Naive B cell (primary cell): ENCODE results near the gene FAM135A. TPM values are rescaled to one million over a fixed set of nuclear protein-coding genes. Genes with fewer than 3 reads are reported as not detected.
A peak's percentile ranks its signal among the peaks of the same experiment; 100 is the strongest.

Experiments
- ATAC-seq, 2 donors: fragments of 150-1000 bp; cut with Tn5 transposase; 2 replicates each; pipeline ENCODE4 v1.10.0; 2021; ENCODE audit warnings: low read depth in 2 of 2, mild to moderate bottlenecking in 2 of 2, moderate library complexity in 2 of 2
- DNase-seq: peaks from one replicate; pipeline ENCODE4 v3.0.0; 2022
- H3K27ac Mint-ChIP-seq, 6 donors: one replicate each; pipeline ENCODE4 v1.8.0; 2020 to 2022; ENCODE audit warnings: mild to moderate bottlenecking in 6 of 6, mixed read lengths in 6 of 6, moderate library complexity in 5 of 6, inconsistent platforms in 2 of 6
- H3K27me3 Mint-ChIP-seq, 3 donors: one replicate each; pipeline ENCODE4 v1.8.0; 2021 to 2022; ENCODE audit warnings: mixed read lengths in 3 of 3, mild to moderate bottlenecking in 1 of 3
- H3K36me3 Mint-ChIP-seq, 2 donors: one replicate each; pipeline ENCODE4 v1.8.0; 2020 to 2022; ENCODE audit warnings: mixed read lengths in 2 of 2, inconsistent platforms in 1 of 2, mild to moderate bottlenecking in 1 of 2
- H3K4me1 Mint-ChIP-seq, 3 donors: one replicate each; pipeline ENCODE4 v1.8.0; 2020 to 2022; ENCODE audit warnings: mixed read lengths in 3 of 3, inconsistent platforms in 1 of 3, mild to moderate bottlenecking in 1 of 3, moderate library complexity in 1 of 3
- H3K4me3 Mint-ChIP-seq, 8 donors: one replicate each; pipeline ENCODE4 v1.8.0; 2020 to 2022; ENCODE audit warnings: mild to moderate bottlenecking in 8 of 8, mixed read lengths in 8 of 8, moderate library complexity in 8 of 8, inconsistent platforms in 2 of 8
- H3K9me3 Mint-ChIP-seq, 7 donors: one replicate each; pipeline ENCODE4 v1.8.0; 2020 to 2022; ENCODE audit warnings: mixed read lengths in 7 of 7, mild to moderate bottlenecking in 5 of 7, inconsistent platforms in 2 of 7, moderate library complexity in 1 of 7
- polyA plus RNA-seq, 6 donors: library from polyadenylated mRNA; unstranded; fragments of 300-500 nt; fragmentation: Illumina TruSeq; gene quantifications; one replicate each; pipeline ENCODE4 v1.2.3, GENCODE V29; 2021; ENCODE audit warnings: low read depth in 6 of 6

Gene FAM135A
- polyA plus RNA-seq, 6 donors from 2014 or later, result 3.2 to 9.8 (median 7.9) TPM

DNA sequence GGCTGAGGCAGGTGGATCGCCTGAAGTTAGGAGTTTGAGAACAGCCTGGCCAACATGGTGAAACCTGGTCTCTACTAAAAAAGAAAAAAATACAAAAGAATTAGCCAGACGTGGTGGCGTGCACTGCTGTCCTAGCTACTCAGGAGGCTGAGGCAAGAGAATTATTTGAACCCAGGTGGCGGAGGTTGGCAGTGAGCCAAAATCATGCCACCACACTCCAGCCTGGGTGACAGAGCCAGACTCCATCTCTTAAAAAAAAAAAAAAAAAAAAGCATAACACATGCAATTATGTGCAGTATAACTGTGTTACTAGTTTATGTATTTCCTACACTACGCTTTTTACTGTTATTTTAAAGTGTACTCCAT lies 31.9 kb upstream of the FAM135A start:
- no peak overlapping the region for H3K4me3 Mint-ChIP-seq
- H3K27me3 Mint-ChIP-seq, result peaks cover under 1 to 9% (median 4%) of the 10 kb centered on the region in 3 donors
- H3K27ac Mint-ChIP-seq, result no peak overlapping the region
- no peak for DNase-seq
- ATAC-seq, result no peak
- H3K36me3 Mint-ChIP-seq, result no peaks in the 10 kb centered on the region
- H3K4me1 Mint-ChIP-seq, result no peaks in the 10 kb centered on the region
- peaks cover 0 to 10% (median 3%) of the 10 kb centered on the region in 7 donors for H3K9me3 Mint-ChIP-seq

DNA sequence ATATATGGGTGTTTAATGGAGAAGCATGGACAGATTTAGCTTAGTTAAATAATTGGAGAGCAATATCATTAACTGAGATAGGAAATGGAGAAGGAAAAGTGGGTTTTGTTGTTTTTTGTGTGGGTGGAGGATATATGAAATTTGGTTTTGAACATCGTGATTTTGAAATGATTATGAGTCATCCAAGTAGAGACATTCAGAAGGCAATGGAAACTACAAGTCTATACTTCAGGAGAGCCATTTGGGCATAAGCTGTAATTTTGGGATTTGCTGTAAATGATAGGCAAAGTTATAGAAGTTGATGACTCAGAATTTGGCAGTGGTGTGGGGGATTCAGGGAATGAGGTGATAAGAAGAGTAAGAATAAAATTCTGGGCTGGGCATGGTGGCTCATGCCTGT lies 27.4 kb upstream of the FAM135A start:
- no peak overlapping the region for H3K27ac Mint-ChIP-seq
- peaks cover 0 to 10% (median 3%) of the 10 kb centered on the region in 7 donors for H3K9me3 Mint-ChIP-seq
- H3K4me3 Mint-ChIP-seq, result no peak overlapping the region
- DNase-seq (no peak), ATAC-seq (no peak)
- H3K36me3 Mint-ChIP-seq, result no peaks in the 10 kb centered on the region
- H3K4me1 Mint-ChIP-seq, result no peaks in the 10 kb centered on the region
- H3K27me3 Mint-ChIP-seq, result peaks cover 3 to 9% (median 9%) of the 10 kb centered on the region in 3 donors

DNA sequence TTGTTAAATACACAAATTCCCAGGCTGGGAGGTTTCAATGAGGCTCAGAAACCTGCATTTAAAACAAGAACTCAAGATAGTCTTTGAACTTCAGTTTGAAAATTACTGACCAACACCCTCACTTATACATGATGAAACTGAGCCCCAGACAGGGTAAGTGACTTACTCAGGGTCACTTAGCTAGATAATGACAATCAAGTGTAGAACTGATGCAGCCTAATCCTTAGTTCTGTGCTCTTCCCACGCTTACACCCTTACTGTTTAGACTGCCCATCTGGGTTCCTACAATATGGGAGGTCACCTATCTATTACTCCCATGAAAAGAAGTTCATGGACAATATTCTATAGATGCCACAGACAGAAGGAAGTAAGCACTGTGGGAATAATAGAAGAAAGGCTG lies 24.5 kb upstream of the FAM135A start:
- Mint-ChIP-seq H3K9me3 (peaks cover 0 to 10% (median 2%) of the 10 kb centered on the region in 7 donors), H3K36me3 (no peaks in the 10 kb centered on the region), H3K27me3 (peaks cover 22 to 35% (median 27%) of the 10 kb centered on the region in 3 donors), H3K27ac (no peak overlapping the region), H3K4me1 (no peaks in the 10 kb centered on the region), H3K4me3 (no peak overlapping the region)
- no peak for ATAC-seq
- DNase-seq, result no peak

DNA sequence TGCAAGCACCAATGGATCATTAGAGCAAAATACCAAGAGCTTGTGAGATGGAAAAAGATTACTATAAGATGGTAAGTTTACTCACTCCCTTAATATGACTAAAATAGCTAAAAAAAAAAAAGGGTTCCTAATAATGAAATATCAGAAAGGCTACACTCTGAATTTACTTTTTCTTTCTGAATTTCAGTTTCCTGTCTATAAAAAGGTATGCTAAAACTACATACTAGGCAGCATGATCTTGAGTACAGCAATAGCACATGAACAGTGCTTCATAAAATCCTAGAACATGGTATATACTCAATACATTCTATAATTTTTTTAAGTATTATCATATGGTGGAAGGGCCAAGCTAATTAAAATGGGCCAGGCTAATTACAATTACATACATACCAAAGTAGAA lies 24.0 kb upstream of the FAM135A start:
- DNase-seq (no peak), ATAC-seq (no peak)
- no peak overlapping the region for H3K4me3 Mint-ChIP-seq
- H3K9me3 Mint-ChIP-seq, result peaks cover 0 to 5% (median 0%) of the 10 kb centered on the region in 7 donors
- H3K4me1 Mint-ChIP-seq, result no peaks in the 10 kb centered on the region
- no peaks in the 10 kb centered on the region for H3K36me3 Mint-ChIP-seq
- H3K27me3 Mint-ChIP-seq, result peaks cover 24 to 40% (median 27%) of the 10 kb centered on the region in 3 donors
- no peak overlapping the region for H3K27ac Mint-ChIP-seq

DNA sequence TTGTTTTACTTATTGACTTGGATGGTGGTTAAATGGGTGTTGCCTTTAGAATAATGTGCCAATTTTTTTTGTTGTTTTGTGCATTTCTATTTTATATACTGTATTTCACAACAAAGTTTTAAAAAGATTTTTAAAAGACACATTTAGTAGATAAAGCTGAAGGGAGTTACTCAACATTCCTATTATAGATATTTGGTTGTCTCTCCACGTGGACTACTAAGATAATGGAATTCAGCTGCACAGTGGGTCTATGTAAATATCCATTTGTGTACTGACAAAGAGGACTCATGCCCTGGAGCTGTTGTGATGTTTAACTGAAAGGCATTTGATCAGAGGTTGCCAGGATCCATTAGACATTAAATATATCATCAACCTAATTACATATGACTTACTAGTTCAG lies 23.2 kb upstream of the FAM135A start:
- Mint-ChIP-seq H3K9me3 (peaks cover 0 to 5% (median 0%) of the 10 kb centered on the region in 7 donors), H3K4me1 (no peaks in the 10 kb centered on the region), H3K27ac (no peak overlapping the region), H3K36me3 (no peaks in the 10 kb centered on the region), H3K4me3 (no peak overlapping the region), H3K27me3 (peaks cover 27 to 46% (median 32%) of the 10 kb centered on the region in 3 donors)
- no peak for ATAC-seq
- DNase-seq, result no peak

DNA sequence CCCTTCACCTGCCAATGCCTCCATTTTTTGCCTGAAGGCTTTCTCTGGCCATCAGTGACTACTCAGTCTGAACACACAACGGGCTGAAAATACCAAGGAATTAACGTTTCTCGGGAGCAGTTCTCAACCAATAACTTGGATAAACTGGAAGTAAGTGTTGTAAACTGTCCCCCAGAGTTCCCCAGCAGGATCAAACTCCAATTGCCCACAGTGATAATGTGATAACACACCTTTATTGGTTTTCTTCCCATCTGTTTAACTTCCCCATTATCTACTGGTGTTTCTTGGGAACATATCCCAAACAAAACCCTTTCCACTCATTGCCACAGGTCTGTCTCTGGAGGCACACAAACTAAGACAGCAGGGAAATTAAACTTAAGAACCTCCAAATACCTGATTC lies 21.8 kb upstream of the FAM135A start:
- Mint-ChIP-seq H3K4me3 (no peak overlapping the region), H3K9me3 (peaks cover 0 to 5% (median 0%) of the 10 kb centered on the region in 7 donors), H3K4me1 (no peaks in the 10 kb centered on the region), H3K27me3 (peaks cover 27 to 46% (median 32%) of the 10 kb centered on the region in 3 donors), H3K36me3 (no peaks in the 10 kb centered on the region), H3K27ac (no peak overlapping the region)
- ATAC-seq, result no peak
- DNase-seq, result no peak

DNA sequence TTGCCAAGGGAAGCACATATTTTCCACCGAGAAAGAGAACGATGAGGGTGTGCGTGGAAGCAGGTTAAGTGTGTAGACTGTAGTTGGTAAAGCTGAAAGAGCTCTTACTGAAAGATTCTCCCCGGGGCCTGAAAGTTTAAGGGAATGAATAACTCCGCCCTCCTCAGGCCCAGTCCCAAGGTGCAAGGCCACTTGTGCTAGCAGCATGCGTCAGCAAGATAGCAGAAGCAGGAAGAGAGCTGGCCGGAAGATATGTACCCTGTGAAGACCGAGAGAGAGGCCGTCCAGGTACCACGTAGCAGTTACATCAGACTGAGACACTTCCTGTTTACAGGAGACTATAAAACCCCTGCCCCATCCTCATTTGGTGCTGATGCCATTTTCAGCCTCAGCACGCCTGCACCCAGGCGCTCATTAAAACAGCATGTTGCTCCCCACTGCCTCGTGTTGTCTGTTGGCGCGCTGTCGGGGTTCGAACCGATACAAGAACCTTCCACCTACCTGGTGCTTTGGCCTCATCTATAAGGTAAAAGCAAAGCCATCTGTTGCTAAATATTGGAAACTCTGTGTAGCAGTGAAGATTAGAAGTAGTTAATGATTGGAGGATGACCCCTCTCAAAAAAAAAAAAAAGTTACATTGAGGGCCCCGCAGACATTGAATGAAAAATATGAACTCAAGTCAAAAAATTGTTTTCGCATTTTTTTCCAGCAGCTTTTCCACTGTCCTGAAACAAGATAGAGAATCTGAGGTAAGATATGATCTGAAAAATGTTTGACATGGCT lies 18.6 kb upstream of the FAM135A start:
- no peak for ATAC-seq
- Mint-ChIP-seq H3K27ac (peak overlapping the region in 1 of 6 donors; percentile 65), H3K4me1 (no peaks in the 10 kb centered on the region), H3K4me3 (no peak overlapping the region), H3K36me3 (no peaks in the 10 kb centered on the region), H3K9me3 (peaks cover 0 to 5% (median 0%) of the 10 kb centered on the region in 7 donors), H3K27me3 (peaks cover 31 to 44% (median 39%) of the 10 kb centered on the region in 3 donors)
- no peak for DNase-seq

DNA sequence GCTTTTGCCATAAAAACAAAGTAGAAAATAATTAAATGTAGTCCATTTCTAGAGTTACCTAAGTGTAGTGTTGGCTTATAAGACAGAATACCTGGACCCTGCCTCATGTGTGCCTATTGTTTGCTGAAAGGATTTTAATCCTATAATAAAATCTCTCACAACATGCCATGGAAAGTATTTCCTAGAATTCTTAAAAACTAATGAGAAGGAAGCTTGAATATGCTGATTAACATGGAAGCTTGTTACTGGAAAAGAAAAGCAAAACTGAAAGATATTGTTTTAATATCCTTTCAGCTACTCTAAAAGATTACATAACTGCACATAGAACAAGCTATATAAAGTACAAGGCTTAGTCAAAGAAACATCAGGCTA lies 18.0 kb upstream of the FAM135A start:
- H3K4me3 Mint-ChIP-seq, result no peak overlapping the region
- H3K4me1 Mint-ChIP-seq, result no peaks in the 10 kb centered on the region
- no peak overlapping the region for H3K27ac Mint-ChIP-seq
- no peak for ATAC-seq
- no peaks in the 10 kb centered on the region for H3K36me3 Mint-ChIP-seq
- no peak for DNase-seq
- H3K27me3 Mint-ChIP-seq, result peaks cover 33 to 50% (median 44%) of the 10 kb centered on the region in 3 donors
- H3K9me3 Mint-ChIP-seq, result peaks cover 0 to 5% (median 0%) of the 10 kb centered on the region in 7 donors

DNA sequence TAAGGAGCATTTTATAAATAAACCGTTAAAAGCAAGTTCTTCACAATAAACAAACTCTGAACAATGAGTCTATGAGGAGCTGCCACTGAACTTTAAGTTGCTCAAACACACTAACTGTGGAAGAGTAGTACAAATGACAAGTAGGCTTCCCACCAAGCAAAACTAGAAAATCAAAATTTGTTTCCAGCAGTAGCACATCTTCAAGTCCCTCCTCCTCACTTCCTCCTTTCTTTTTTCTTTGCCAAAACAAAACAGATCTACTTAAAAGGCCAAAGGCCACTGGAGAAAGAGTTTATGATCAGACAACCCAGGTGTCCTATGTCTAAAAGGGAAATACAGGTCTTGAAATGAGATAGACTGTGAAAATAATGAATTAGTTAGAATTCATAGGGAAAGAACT lies 17.1 kb upstream of the FAM135A start:
- Mint-ChIP-seq H3K36me3 (no peaks in the 10 kb centered on the region), H3K27ac (peak overlapping the region in 1 of 6 donors; percentile 39), H3K4me1 (no peaks in the 10 kb centered on the region), H3K4me3 (no peak overlapping the region), H3K9me3 (peaks cover 0 to 5% (median 0%) of the 10 kb centered on the region in 7 donors), H3K27me3 (peaks cover 31 to 53% (median 46%) of the 10 kb centered on the region in 3 donors)
- ATAC-seq (no peak), DNase-seq (no peak)

DNA sequence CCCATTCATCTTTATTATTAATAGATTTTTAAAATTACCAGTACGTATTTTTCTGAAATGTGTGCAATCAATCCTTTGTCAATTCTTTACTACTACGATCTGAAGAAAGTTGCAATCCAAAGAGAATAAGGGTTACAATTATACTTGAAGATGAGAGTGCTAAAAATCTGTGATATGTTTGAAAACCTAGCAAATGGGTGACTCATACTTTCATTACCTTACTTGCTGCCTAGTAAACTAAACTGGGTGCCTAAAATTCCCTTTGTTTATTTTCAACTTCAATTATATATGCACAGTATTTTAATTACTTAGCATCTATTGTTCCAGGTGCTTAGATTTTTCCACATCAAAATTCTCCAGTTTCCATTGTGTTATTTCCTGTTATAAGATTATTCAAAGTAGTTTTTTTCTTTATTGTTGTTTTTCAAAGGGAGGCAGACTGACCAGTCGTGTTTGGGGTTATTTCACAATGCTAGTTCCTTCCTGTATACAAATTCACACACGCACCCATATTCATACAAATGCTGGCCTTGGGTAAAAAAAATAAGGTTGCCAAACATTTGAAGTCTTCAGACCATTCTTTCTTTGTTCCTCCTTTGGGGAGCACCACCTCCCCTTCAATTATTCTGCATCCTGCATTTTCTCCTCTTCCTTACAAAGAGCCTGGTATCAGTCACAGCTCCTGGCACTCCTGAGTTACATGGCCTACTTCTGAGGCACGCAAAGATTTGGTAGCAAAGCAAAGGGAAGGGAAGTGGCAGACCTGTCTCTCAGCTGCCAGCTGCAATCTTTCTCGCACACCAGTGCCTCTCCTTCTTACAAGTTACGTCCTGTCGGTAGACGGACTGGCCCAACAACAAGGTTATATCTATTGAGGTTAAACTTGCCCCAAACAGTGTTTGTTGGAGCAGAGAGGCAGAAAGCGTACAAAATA lies 16.2 kb upstream of the FAM135A start:
- H3K9me3 Mint-ChIP-seq, result peaks cover 0 to 5% (median 0%) of the 10 kb centered on the region in 7 donors
- no peak for DNase-seq
- H3K4me1 Mint-ChIP-seq, result no peaks in the 10 kb centered on the region
- H3K4me3 Mint-ChIP-seq, result no peak overlapping the region
- H3K27ac Mint-ChIP-seq, result no peak overlapping the region
- H3K27me3 Mint-ChIP-seq, result peaks cover 26 to 49% (median 44%) of the 10 kb centered on the region in 3 donors
- no peak for ATAC-seq
- no peaks in the 10 kb centered on the region for H3K36me3 Mint-ChIP-seq

DNA sequence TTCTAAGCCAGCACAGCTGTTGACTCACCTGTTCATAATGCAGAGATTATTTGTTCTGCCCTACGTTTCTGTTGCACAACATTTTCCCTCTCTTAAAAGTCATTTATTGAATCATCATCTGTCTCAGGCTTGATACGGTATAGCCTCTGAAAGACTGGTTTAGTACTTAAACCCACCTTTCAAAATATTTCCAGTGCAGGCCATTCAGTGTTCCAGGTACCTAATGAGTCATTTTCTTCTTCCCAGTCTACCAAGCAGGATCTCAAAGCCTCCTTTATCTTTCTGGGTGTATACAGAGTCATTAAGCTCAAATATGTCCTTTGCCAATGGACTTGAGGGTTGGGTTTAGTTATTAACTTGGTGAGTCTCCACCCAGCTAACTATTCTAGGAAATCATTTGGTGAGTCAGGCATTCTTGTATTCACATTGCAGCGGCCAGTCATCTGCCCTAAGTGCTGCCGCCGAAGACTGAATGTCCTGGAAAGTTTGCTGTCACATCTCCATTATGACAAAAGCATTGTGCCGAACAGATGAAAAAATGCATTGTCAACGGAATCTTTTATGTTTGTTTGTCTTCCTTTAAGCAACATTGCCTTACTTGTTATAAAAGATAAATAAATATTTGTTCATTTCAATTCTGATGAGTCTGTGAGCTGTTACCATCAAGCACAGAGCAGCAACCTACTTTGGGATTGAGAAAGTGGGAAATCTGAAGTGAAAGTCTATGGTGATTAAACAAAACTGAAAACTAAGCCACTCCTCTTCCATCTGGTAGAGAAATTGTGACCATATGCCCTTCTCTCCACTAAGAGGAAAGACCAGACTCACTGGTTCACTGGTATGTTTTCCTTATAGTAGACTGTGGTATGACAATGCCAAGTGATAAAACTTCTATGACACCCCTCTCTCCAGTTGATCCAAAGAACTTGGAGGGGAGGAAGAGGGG lies 14.3 kb upstream of the FAM135A start:
- Mint-ChIP-seq H3K36me3 (no peaks in the 10 kb centered on the region), H3K4me3 (no peak overlapping the region), H3K4me1 (no peaks in the 10 kb centered on the region), H3K27me3 (peaks cover 24 to 47% (median 43%) of the 10 kb centered on the region in 3 donors), H3K9me3 (no peaks in the 10 kb centered on the region), H3K27ac (no peak overlapping the region)
- no peak for DNase-seq
- ATAC-seq, result no peak

DNA sequence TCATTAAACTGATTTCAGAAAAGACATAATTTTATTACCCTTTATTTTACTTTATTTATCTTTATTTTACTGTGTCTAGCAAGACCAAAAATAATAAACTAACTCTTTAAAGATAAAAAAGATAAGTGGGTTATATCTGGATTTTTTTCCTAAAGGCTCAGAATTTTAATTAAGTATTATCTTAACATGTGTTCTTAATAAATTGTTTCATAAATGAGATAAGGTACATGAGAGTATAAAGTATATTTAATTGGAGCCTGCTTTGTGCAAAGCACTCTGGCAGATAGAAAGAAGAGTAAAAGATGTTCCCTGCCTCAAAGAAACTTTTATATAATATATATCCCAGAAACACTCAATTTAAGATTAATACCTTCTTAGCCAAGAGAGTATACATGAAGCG lies 8.7 kb upstream of the FAM135A start:
- Mint-ChIP-seq H3K27ac (no peak overlapping the region), H3K4me3 (no peak overlapping the region), H3K4me1 (no peaks in the 10 kb centered on the region), H3K9me3 (no peaks in the 10 kb centered on the region), H3K27me3 (peaks cover 22 to 48% (median 47%) of the 10 kb centered on the region in 3 donors), H3K36me3 (no peaks in the 10 kb centered on the region)
- DNase-seq (no peak), ATAC-seq (no peak)

DNA sequence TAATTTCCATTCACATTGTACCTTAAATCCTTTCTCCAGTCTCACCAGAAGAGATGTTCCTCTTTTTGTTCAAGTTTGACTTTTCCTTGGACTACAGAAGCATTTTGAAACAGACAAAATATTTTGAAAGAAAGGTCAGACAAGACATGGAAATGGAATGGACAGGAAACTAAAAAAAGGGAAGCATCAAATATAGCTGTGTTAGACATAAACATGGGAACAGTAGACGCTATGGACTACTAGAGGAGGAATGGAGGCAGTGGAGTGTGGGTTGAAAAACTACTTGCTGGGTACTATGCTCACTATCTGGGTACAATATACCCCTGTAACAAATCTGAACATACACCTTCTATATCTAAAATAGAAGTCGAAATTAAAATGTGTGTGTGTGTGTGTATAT lies 4.1 kb upstream of the FAM135A start:
- DNase-seq (no peak), ATAC-seq (no peak)
- H3K27me3 Mint-ChIP-seq, result peaks cover 5 to 21% (median 12%) of the 10 kb centered on the region in 3 donors

More for the DNA sequence above, 4.1 kb upstream of the FAM135A start:
- no peak overlapping the region for H3K4me3 Mint-ChIP-seq
- peaks cover 4 to 12% (median 12%) of the 10 kb centered on the region in 3 donors for H3K4me1 Mint-ChIP-seq
- H3K27ac Mint-ChIP-seq, result no peak overlapping the region
- peaks cover 0 to 6% of the 10 kb centered on the region in 2 donors for H3K36me3 Mint-ChIP-seq
- H3K9me3 Mint-ChIP-seq, result no peaks in the 10 kb centered on the region
